ENCODE data around the gene PSMD14.

PSMD14 gene

DNA sequence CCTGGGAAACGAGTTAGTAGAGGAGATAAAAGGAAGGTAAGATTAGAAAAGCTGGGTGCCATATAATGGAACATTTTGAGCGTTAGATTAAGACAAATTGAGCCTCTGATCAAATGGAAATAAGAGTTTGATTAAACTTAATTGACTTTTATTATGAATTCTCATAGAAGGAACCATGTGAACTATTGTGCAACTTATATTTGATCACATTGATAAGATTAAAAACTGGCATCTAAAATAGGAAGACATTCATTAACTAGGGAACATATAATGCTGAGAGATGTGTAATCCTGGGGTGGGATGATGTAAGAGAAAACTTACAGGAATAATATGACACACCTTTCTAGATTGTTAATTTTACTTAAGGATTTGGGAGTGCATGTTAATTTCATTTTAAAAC is 130.4 kb downstream of the PSMD14 start:
- in situ Hi-C loops (cut with MboI; ENCODE audit: low sequenced_read_pairs): no loop called here
- Histone ChIP-seq H3K9me3 (no peaks in the 10 kb centered on the region; the same call in 1 of the 2 replicates), H3K36me3 (replicated peaks) (no peaks in the 10 kb centered on the region), H3K4me1 (no peaks in the 10 kb centered on the region), H3K27me3 (ENCODE audit: low read depth) (no peaks in the 10 kb centered on the region), H3K4me3 (no peak overlapping the region)
- no peak for DNase-seq (ENCODE audit: low spot score in 2 of 2)

DNA sequence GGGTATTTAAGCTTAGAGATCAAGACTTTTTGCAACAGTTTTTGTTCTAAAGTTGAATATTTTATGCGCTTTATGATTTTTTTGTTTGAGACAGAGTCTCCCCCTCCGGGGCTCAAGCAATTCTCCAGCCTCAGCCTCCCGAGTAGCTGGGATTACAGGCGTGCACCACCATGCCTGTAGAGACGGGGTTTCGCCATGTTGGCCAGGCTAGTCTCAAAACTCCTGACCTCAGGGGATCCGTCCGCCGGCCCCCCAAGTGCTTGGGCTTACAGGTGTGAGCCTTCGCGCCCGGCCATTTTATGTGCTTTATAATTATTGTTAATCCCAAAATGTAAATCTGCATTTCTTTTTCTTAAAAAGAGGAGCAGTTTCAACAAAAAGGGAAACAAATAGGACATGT is 136.9 kb downstream of the PSMD14 start:
- in situ Hi-C loops (cut with MboI; ENCODE audit: low sequenced_read_pairs): no loop called here
- H3K36me3 ChIP-seq (replicated peaks): no peaks in the 10 kb centered on the region

DNA sequence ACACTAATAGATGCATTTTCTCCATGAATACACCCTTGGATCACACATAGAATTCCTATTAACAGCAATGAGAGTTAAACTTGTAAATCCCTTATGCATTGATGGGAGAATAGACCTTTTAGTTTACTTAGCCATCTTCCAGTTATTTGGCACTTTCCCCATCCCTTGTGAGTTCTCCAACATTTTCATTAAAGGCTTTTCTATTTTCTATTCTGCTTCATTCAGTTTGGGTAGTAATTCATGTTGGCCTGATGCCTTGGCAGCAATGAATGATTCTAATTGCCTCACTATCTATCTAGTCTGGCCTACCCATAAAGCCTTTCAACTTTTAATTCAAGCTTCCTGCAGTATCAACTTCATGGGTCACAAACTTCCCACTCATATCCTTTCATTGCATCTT is 140.2 kb downstream of the PSMD14 start:
- Histone ChIP-seq H3K4me1 (no peaks in the 10 kb centered on the region), H3K4me3 (no peak overlapping the region), H3K9me3 (no peaks in the 10 kb centered on the region), H3K36me3 (replicated peaks) (no peaks in the 10 kb centered on the region), H3K27me3 (ENCODE audit: low read depth) (0 out of 2 replicates have a peak, but pooled peaks cover 2% of the 10 kb centered on the region)
- DNase-seq (ENCODE audit: low spot score in 2 of 2): no peak
- in situ Hi-C loops (cut with MboI; ENCODE audit: low sequenced_read_pairs): no loop called here

More for the DNA sequence above, 136.9 kb downstream of the PSMD14 start:
- no peaks in the 10 kb centered on the region for H3K9me3 ChIP-seq
- no peak for DNase-seq (ENCODE audit: low spot score in 2 of 2)
- no peak overlapping the region for H3K4me3 ChIP-seq
- no peaks in the 10 kb centered on the region for H3K4me1 ChIP-seq
- 0 out of 2 replicates have a peak, but pooled peaks cover 2% of the 10 kb centered on the region for H3K27me3 ChIP-seq (ENCODE audit: low read depth)
